Fibroblast of lung (primary cell): Measurements from ENCODE around the gene BCO1. TPM values are rescaled to one million over a fixed set of nuclear protein-coding genes. Genes with fewer than 3 reads are reported as not detected.

ENCODE experiments used
- DNase-seq, 2 donors: peaks; one replicate each; pipeline versions ENCODE4 v3.0.0 to v3.0.0-alpha.2; 2010; ENCODE audit warnings: low read depth in 2 of 2
- H2AFZ ChIP-seq: 2 replicates; pipeline ENCODE4 v1.5.1; 2012; ENCODE audit warnings: low read length, control low read depth, inconsistent platforms
- H3K27ac ChIP-seq: 2 replicates; pipeline ENCODE4 v1.5.1; 2011; ENCODE audit warnings: low read length, control low read depth; ENCODE audit not compliant: insufficient read depth
- H3K27me3 ChIP-seq: 2 replicates; pipeline ENCODE4 v1.5.1; 2011; ENCODE audit warnings: mild to moderate bottlenecking, low read length; ENCODE audit not compliant: control insufficient read depth, insufficient read depth
- H3K36me3 ChIP-seq: 2 replicates; pipeline ENCODE4 v1.5.1; 2011; ENCODE audit warnings: low read length; ENCODE audit not compliant: control insufficient read depth, insufficient read depth
- H3K4me1 ChIP-seq: 2 replicates; pipeline ENCODE4 v1.5.1; 2011; ENCODE audit warnings: low read length; ENCODE audit not compliant: control insufficient read depth, insufficient read depth; ENCODE audit errors: extremely low read depth
- H3K4me2 ChIP-seq: 2 replicates; pipeline ENCODE4 v1.5.1; 2011; ENCODE audit warnings: low read length, control low read depth; ENCODE audit not compliant: insufficient read depth; ENCODE audit errors: extremely low read depth
- H3K4me3 ChIP-seq, 4 experiments: fragments of 200-600 bp in 1 of 4; sonication (generic) in 1 of 4; replicated peaks in 1 of 4; 2 replicates each; pipeline ENCODE4 v1.5.1; 2011 to 2016; ENCODE audit warnings: low read length in 4 of 4, low read depth in 3 of 4, mild to moderate bottlenecking in 3 of 4, control low read depth in 2 of 4, inconsistent platforms in 1 of 4, mixed read lengths in 1 of 4; ENCODE audit not compliant: insufficient read depth in 1 of 4; ENCODE audit errors: control extremely low read depth in 1 of 4
- H3K79me2 ChIP-seq: 2 replicates; pipeline ENCODE4 v1.5.1; 2012; ENCODE audit warnings: mild to moderate bottlenecking, low read length, inconsistent platforms; ENCODE audit not compliant: control insufficient read depth, insufficient read depth
- H3K9ac ChIP-seq: 2 replicates; pipeline ENCODE4 v1.5.1; 2011; ENCODE audit warnings: mild to moderate bottlenecking, low read length, control low read depth; ENCODE audit not compliant: insufficient read depth
- H3K9me3 ChIP-seq: 2 replicates; pipeline ENCODE4 v1.5.1; 2012; ENCODE audit warnings: low read depth, low read length; ENCODE audit not compliant: control insufficient read depth, insufficient read depth
- H4K20me1 ChIP-seq: 2 replicates; pipeline ENCODE4 v1.5.1; 2011; ENCODE audit warnings: low read length; ENCODE audit not compliant: control insufficient read depth, insufficient read depth; ENCODE audit errors: extremely low read depth
- CTCF ChIP-seq, 2 donors: IDR thresholded peaks in 1 of 2; conservative IDR thresholded peaks in 1 of 2; 1 replicate in 1 of 2; 2 replicates in 1 of 2; pipeline ENCODE4 v1.5.1; 2011 to 2012; ENCODE audit warnings: low read length in 2 of 2, control low read depth in 1 of 2, inconsistent platforms in 1 of 2, low read depth in 1 of 2, mild to moderate bottlenecking in 1 of 2
- EZH2 ChIP-seq: IDR thresholded peaks from 2 replicates; pipeline ENCODE4 v1.5.1; 2012; ENCODE audit warnings: low read length, control low read depth, mild to moderate bottlenecking; ENCODE audit errors: missing control alignments
- polyA plus RNA-seq, 2 donors: library from polyadenylated mRNA; depleted of rRNA in 1 of 2; stranded (reverse) in 1 of 2; unstranded in 1 of 2; fragments of >200 nt; gene quantifications; 2 replicates each; pipeline ENCODE4 v1.2.1, GENCODE V29; 2011 to 2012; ENCODE audit warnings: missing spikeins in 1 of 2
- total RNA-seq: library from RNA; depleted of rRNA; stranded (reverse); fragments of >200 nt; gene quantifications from 2 replicates; pipeline ENCODE4 v1.2.1, GENCODE V29; 2014

BCO1 gene
- total and polyA plus RNA-seq, 2 donors (not counting 1 experiment from before 2014, with no cell fraction given), result under 0.01 to 0.05 TPM

GRCh38 chr16:81335669-81336068 is 97.2 kb downstream of the BCO1 start:
- no peak overlapping the region for H3K9ac ChIP-seq
- no peak overlapping the region for H2AFZ ChIP-seq
- H3K4me2 ChIP-seq, result no peak overlapping the region
- no peaks in the 10 kb centered on the region for H3K4me1 ChIP-seq
- no peaks in the 10 kb centered on the region for H3K79me2 ChIP-seq
- DNase-seq, result no peak
- no peaks in the 10 kb centered on the region for H4K20me1 ChIP-seq
- TF ChIP-seq CTCF (conservative IDR thresholded peaks at IDR 0.05 in 1 of 2, IDR thresholded peaks at IDR 0.05 in 1 of 2; ENCODE audit: low read depth in 1 of 2, low read length in 2 of 2) (no peak), EZH2 (no peak)
- H3K9me3 ChIP-seq, result no peaks in the 10 kb centered on the region
- H3K36me3 ChIP-seq, result no peaks in the 10 kb centered on the region
- no peaks in the 10 kb centered on the region for H3K27me3 ChIP-seq
- no peak overlapping the region for H3K27ac ChIP-seq
- no peak overlapping the region for H3K4me3 ChIP-seq

GRCh38 chr16:81337097-81337496 is 98.6 kb downstream of the BCO1 start:
- H3K27me3 ChIP-seq, result no peaks in the 10 kb centered on the region
- H3K79me2 ChIP-seq, result no peaks in the 10 kb centered on the region
- no peak overlapping the region for H3K4me3 ChIP-seq
- H3K36me3 ChIP-seq, result no peaks in the 10 kb centered on the region
- no peaks in the 10 kb centered on the region for H3K9me3 ChIP-seq
- no peak overlapping the region for H3K9ac ChIP-seq
- no peak overlapping the region for H3K27ac ChIP-seq
- no peaks in the 10 kb centered on the region for H3K4me1 ChIP-seq
- peak in 1 of 2 donors; percentile 32 for DNase-seq
- no peaks in the 10 kb centered on the region for H4K20me1 ChIP-seq
- no peak overlapping the region for H3K4me2 ChIP-seq
- no peak overlapping the region for H2AFZ ChIP-seq
- no peak for TF ChIP-seq EZH2
- no peak for TF ChIP-seq CTCF (conservative IDR thresholded peaks at IDR 0.05 in 1 of 2, IDR thresholded peaks at IDR 0.05 in 1 of 2; ENCODE audit: low read depth in 1 of 2, low read length in 2 of 2)

Other genes with a start within 250 kb of the BCO1 start
- 35.2 and 70.5 TPM in 2 replicates for gene CMC2, start 231.8 kb upstream of the BCO1 start, total RNA-seq
- gene CMC2, start 231.8 kb upstream of the BCO1 start, polyA plus RNA-seq, result 77.3 and 128 TPM in 2 replicates
- 8.7 and 19.5 TPM in 2 replicates for gene CENPN, start 231.5 kb upstream of the BCO1 start, total RNA-seq
- gene CENPN, start 231.5 kb upstream of the BCO1 start, polyA plus RNA-seq, result 33.8 and 86.6 TPM in 2 replicates
- 52.8 and 56.8 TPM in 2 replicates for gene ATMIN, start 202.8 kb upstream of the BCO1 start, total RNA-seq
- gene ATMIN, start 202.8 kb upstream of the BCO1 start, polyA plus RNA-seq, result 38.1 and 43.8 TPM in 2 replicates
- gene C16orf46, start 161.5 kb upstream of the BCO1 start, total RNA-seq, result 0.51 TPM in 1 of 2 replicates, not detected in the other
- 0.24 and 0.33 TPM in 2 replicates for gene C16orf46, start 161.5 kb upstream of the BCO1 start, polyA plus RNA-seq
- 15.0 and 15.4 TPM in 2 replicates for gene GCSH, start 142.3 kb upstream of the BCO1 start, total RNA-seq
- gene GCSH, start 142.3 kb upstream of the BCO1 start, polyA plus RNA-seq, result 29.9 and 30.3 TPM in 2 replicates
- 5.1 and 5.6 TPM in 2 replicates for gene GAN, start 76.3 kb downstream of the BCO1 start, total RNA-seq
- gene GAN, start 76.3 kb downstream of the BCO1 start, polyA plus RNA-seq, result 2.9 and 3.3 TPM in 2 replicates
- gene CMIP, start 206.1 kb downstream of the BCO1 start, total RNA-seq, result 2.8 and 5.1 TPM in 2 replicates
- 1.9 and 3.5 TPM in 2 replicates for gene CMIP, start 206.1 kb downstream of the BCO1 start, polyA plus RNA-seq